ENCODE measurements around the gene B4GALNT1. TPM values are rescaled to one million over a fixed set of nuclear protein-coding genes. Genes with fewer than 3 reads are reported as not detected.

Gene B4GALNT1
- total and polyA plus RNA-seq, 4 donors, result 0.11 to 0.30 (median 0.25) TPM; not detected in 1

DNA sequence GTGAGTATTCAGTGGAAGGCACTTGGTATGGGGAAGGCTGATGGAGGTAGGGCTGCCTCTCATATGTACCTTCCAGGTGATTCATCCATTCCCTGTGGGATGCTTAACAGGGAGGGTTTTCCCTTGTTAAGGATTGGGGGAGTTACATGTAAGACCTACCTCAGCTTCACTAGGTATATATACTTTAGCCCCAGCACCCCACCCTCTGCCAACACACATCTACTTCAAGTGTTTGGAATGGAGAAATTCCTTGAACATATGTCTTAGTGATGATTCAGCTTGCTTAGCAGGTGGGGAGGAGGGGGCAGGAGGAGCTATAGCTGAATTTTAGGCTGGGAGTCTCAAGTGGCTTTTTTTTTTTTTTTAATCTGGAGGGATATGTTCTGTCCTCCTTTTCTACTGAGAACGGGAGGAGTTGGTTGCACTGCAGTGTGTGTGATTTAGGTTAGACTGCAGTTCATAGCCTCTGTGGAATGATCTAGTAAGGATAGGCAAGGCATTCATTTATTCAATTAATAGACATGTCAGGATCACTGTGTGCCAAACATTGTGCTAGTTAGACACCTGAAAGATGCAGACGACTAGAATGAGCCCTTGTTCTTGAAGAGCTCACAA lies 40.3 kb downstream of the B4GALNT1 start:
- no peak overlapping the region for H3K4me3 ChIP-seq (ENCODE audit: low read depth in 1 of 3, low read length in 3 of 3)
- no peak overlapping the region for H3K9ac ChIP-seq (ENCODE audit: low read depth in 1 of 2, low read length in 2 of 2)
- peaks cover 0 to 12% (median 4%) of the 10 kb centered on the region in 4 donors for H3K36me3 ChIP-seq (ENCODE audit: control insufficient read depth in 4 of 4, insufficient read depth in 3 of 4, low read depth in 1 of 4, low read length in 3 of 4)

DNA sequence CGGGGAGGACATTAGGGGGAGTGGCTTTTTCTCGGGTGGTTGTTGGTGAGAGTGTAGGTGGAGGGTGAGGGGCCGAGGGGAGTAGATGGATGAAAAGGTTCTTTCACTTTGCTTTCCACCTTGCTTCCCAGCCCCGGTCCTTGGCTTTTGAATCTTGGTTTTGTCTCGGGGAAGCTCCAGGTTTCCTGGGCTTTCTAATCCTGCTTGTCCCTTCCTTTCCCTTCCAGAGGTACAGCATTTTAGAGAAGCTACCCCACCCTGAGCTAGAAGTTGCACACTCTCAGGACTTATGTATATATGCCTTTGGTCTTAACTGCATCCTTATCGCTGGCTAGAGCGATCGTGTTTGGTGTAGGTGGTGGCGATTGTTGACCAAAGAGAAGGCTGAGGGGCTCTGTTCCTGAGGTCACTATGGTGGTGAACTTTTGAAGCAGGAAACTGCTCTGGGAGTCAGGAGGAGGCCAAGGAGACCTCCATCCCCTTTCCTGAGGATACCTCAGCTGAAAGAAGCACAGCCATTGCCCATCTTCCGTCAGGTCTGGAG lies 41.1 kb downstream of the B4GALNT1 start:
- Histone ChIP-seq H3K27ac (ENCODE audit: low read depth in 1 of 2, low read length in 2 of 2) (no peak overlapping the region), H3K4me3 (ENCODE audit: low read depth in 1 of 3, low read length in 3 of 3) (peak overlapping the region; percentile 77 to 97 (median 95)), H3K4me1 (ENCODE audit: control insufficient read depth in 4 of 4, insufficient read depth in 4 of 4, low read length in 3 of 4) (peaks cover 6 to 21% (median 15%) of the 10 kb centered on the region in 4 donors), H3K27me3 (ENCODE audit: control insufficient read depth in 4 of 4, insufficient read depth in 4 of 4, low read length in 3 of 4) (no peaks in the 10 kb centered on the region), H3K9ac (ENCODE audit: low read depth in 1 of 2, low read length in 2 of 2) (peak overlapping the region in 1 of 2 donors; percentile 76), H3K36me3 (ENCODE audit: control insufficient read depth in 4 of 4, insufficient read depth in 3 of 4, low read depth in 1 of 4, low read length in 3 of 4) (peaks cover 0 to 10% (median 4%) of the 10 kb centered on the region in 4 donors), H3K9me3 (ENCODE audit: control insufficient read depth in 4 of 4, low read length in 3 of 4) (no peaks in the 10 kb centered on the region)
- 39% methylated on average over 10 of the region's 10 CpGs for WGBS
- no peak for DNase-seq (ENCODE audit: low spot score)
- TF ChIP-seq NR2F2 (IDR thresholded peaks at IDR 0.05) (no peak), TAF1 (conservative IDR thresholded peaks at IDR 0.05) (no peak), RXRA (IDR thresholded peaks at IDR 0.05) (no peak), FOXA2 (IDR thresholded peaks at IDR 0.05) (no peak), HNF4A (conservative IDR thresholded peaks at IDR 0.05) (no peak), EGR1 (IDR thresholded peaks at IDR 0.05; ENCODE audit: low read depth in 2 of 2) (no peak), FOXA1 (IDR thresholded peaks at IDR 0.05) (no peak), SP1 (IDR thresholded peaks at IDR 0.05) (no peak), HNF4G (IDR thresholded peaks at IDR 0.05) (no peak), GABPA (IDR thresholded peaks at IDR 0.05 in 1 of 2, conservative IDR thresholded peaks at IDR 0.05 in 1 of 2) (no peak)
- TF ChIP-seq, protein P1, sequence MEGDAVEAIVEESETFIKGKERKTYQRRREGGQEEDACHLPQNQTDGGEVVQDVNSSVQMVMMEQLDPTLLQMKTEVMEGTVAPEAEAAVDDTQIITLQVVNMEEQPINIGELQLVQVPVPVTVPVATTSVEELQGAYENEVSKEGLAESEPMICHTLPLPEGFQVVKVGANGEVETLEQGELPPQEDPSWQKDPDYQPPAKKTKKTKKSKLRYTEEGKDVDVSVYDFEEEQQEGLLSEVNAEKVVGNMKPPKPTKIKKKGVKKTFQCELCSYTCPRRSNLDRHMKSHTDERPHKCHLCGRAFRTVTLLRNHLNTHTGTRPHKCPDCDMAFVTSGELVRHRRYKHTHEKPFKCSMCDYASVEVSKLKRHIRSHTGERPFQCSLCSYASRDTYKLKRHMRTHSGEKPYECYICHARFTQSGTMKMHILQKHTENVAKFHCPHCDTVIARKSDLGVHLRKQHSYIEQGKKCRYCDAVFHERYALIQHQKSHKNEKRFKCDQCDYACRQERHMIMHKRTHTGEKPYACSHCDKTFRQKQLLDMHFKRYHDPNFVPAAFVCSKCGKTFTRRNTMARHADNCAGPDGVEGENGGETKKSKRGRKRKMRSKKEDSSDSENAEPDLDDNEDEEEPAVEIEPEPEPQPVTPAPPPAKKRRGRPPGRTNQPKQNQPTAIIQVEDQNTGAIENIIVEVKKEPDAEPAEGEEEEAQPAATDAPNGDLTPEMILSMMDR (IDR thresholded peaks at IDR 0.05; ENCODE audit: low read depth, low read length, missing input control), result no peak
- TF ChIP-seq, protein P2, sequence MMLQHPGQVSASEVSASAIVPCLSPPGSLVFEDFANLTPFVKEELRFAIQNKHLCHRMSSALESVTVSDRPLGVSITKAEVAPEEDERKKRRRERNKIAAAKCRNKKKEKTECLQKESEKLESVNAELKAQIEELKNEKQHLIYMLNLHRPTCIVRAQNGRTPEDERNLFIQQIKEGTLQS (IDR thresholded peaks at IDR 0.05), result no peak
- TF ChIP-seq, protein P3, sequence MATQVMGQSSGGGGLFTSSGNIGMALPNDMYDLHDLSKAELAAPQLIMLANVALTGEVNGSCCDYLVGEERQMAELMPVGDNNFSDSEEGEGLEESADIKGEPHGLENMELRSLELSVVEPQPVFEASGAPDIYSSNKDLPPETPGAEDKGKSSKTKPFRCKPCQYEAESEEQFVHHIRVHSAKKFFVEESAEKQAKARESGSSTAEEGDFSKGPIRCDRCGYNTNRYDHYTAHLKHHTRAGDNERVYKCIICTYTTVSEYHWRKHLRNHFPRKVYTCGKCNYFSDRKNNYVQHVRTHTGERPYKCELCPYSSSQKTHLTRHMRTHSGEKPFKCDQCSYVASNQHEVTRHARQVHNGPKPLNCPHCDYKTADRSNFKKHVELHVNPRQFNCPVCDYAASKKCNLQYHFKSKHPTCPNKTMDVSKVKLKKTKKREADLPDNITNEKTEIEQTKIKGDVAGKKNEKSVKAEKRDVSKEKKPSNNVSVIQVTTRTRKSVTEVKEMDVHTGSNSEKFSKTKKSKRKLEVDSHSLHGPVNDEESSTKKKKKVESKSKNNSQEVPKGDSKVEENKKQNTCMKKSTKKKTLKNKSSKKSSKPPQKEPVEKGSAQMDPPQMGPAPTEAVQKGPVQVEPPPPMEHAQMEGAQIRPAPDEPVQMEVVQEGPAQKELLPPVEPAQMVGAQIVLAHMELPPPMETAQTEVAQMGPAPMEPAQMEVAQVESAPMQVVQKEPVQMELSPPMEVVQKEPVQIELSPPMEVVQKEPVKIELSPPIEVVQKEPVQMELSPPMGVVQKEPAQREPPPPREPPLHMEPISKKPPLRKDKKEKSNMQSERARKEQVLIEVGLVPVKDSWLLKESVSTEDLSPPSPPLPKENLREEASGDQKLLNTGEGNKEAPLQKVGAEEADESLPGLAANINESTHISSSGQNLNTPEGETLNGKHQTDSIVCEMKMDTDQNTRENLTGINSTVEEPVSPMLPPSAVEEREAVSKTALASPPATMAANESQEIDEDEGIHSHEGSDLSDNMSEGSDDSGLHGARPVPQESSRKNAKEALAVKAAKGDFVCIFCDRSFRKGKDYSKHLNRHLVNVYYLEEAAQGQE (IDR thresholded peaks at IDR 0.05), result no peak

More for the DNA sequence above, 40.3 kb downstream of the B4GALNT1 start:
- no peak for DNase-seq (ENCODE audit: low spot score)
- TF ChIP-seq, protein P3 (IDR thresholded peaks at IDR 0.05), result no peak
- TF ChIP-seq, protein P4, sequence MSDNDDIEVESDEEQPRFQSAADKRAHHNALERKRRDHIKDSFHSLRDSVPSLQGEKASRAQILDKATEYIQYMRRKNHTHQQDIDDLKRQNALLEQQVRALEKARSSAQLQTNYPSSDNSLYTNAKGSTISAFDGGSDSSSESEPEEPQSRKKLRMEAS (IDR thresholded peaks at IDR 0.05), result no peak
- TF ChIP-seq FOXA2 (IDR thresholded peaks at IDR 0.05), result no peak
- no peak for TF ChIP-seq EGR1 (IDR thresholded peaks at IDR 0.05; ENCODE audit: low read depth in 2 of 2)
- TF ChIP-seq NR2F2 (IDR thresholded peaks at IDR 0.05), result no peak
- TF ChIP-seq, protein P1 (IDR thresholded peaks at IDR 0.05; ENCODE audit: low read depth, low read length, missing input control), result no peak
- WGBS, result 85% methylated on average over 2 of the region's 2 CpGs
- Histone ChIP-seq H3K9me3 (ENCODE audit: control insufficient read depth in 4 of 4, low read length in 3 of 4) (no peaks in the 10 kb centered on the region), H3K27ac (ENCODE audit: low read depth in 1 of 2, low read length in 2 of 2) (no peak overlapping the region), H3K4me1 (ENCODE audit: control insufficient read depth in 4 of 4, insufficient read depth in 4 of 4, low read length in 3 of 4) (peaks cover 5 to 18% (median 11%) of the 10 kb centered on the region in 4 donors), H3K27me3 (ENCODE audit: control insufficient read depth in 4 of 4, insufficient read depth in 4 of 4, low read length in 3 of 4) (no peaks in the 10 kb centered on the region)

Data from liver (tissue), 9 donors.